Lower leg skin (tissue), 4 donors: Measurements from ENCODE around the gene GDPD5. TPM values are rescaled to one million over a fixed set of nuclear protein-coding genes. Genes with fewer than 3 reads are reported as not detected.

Experiments used
- DNase-seq, 2 donors: peaks; one replicate each; pipeline ENCODE4 v3.0.0-alpha.2; 2019; ENCODE audit warnings: low spot score in 2 of 2
- H3K4me3 ChIP-seq: fragments of 200-600 bp; sonication (generic); 2 replicates; pipeline ENCODE4 v1.5.1; 2017; ENCODE audit warnings: mild to moderate bottlenecking, low read depth; ENCODE audit not compliant: poor library complexity, severe bottlenecking
- CTCF ChIP-seq, 3 donors: fragments of 450-650 bp; IDR thresholded peaks; one replicate each; pipeline ENCODE4 v1.5.1; 2016; ENCODE audit warnings: antibody characterized with exemption in 3 of 3, mild to moderate bottlenecking in 3 of 3, moderate library complexity in 2 of 3
- POLR2A ChIP-seq, 2 donors: fragments of 450-650 bp; IDR thresholded peaks; one replicate each; pipeline ENCODE4 v1.6.1; 2016 to 2017; ENCODE audit warnings: antibody characterized with exemption in 2 of 2, mild to moderate bottlenecking in 1 of 2, moderate library complexity in 1 of 2
- WGBS, 2 donors: methylation state at CpG; one replicate each; pipeline ENCODE4 v1.1.5; 2018; 5-methylcytosine and 5-hydroxymethylcytosine counted together
- intact Hi-C: fragments of 100-400 bp; cut with DNase I; formaldehyde crosslinking; loops from one replicate; pipeline ENCODE4 v1.15.0; 2023; ENCODE audit warnings: low total_unique reads
- total RNA-seq, 4 donors: library from RNA; depleted of rRNA; stranded (reverse); fragments of >200 nt; gene quantifications; one replicate each; pipeline ENCODE4 v1.1.0, GENCODE V29; 2016

The GDPD5 gene
- total RNA-seq, 4 donors from 2014 or later, result 3.9 to 8.5 (median 5.2) TPM

GRCh38 chr11:75389276-75389605 lies 136.5 kb downstream of the GDPD5 start:
- no peak for DNase-seq
- intact Hi-C loops, result loop anchor here (5.0 kb wide), 2 partner anchors 112 to 143 kb away; no protein-coding TSS in a partner anchor
- H3K4me3 ChIP-seq, result no peak overlapping the region
- TF ChIP-seq POLR2A (IDR thresholded peaks at IDR 0.05) (no peak), CTCF (IDR thresholded peaks at IDR 0.05) (no peak)
- 75 to 80% methylated on average over 11 of the region's 11 CpGs for WGBS, 2 donors

GRCh38 chr11:75388386-75389275 lies 137.1 kb downstream of the GDPD5 start:
- WGBS, 2 donors, result 24 to 26% methylated on average over 9 of the region's 9 CpGs
- TF ChIP-seq CTCF (IDR thresholded peaks at IDR 0.05) (peak in 1 of 3 donors; percentile 61), POLR2A (IDR thresholded peaks at IDR 0.05) (no peak)
- peak; percentile 68 to 91 for DNase-seq
- intact Hi-C loops, result loop anchor here (5.0 kb wide), 2 partner anchors 111 to 144 kb away; no protein-coding TSS in a partner anchor
- no peak overlapping the region for H3K4me3 ChIP-seq

GRCh38 chr11:75387736-75388294 lies 137.9 kb downstream of the GDPD5 start:
- intact Hi-C loops, result loop anchor here (5.0 kb wide), 2 partner anchors 111 to 144 kb away; no protein-coding TSS in a partner anchor
- 58 to 74% methylated on average over 3 of the region's 3 CpGs for WGBS, 2 donors
- TF ChIP-seq POLR2A (IDR thresholded peaks at IDR 0.05) (no peak), CTCF (IDR thresholded peaks at IDR 0.05) (no peak)
- no peak overlapping the region for H3K4me3 ChIP-seq
- no peak for DNase-seq

- WGBS, 2 donors, result 30 to 46% methylated on average over 3 of the region's 3 CpGs
- intact Hi-C loops, result loop anchor here (5.0 kb wide), 2 partner anchors 110 to 145 kb away; no protein-coding TSS in a partner anchor
Measured at GRCh38 chr11:75386942-75387630, 138.7 kb downstream of the GDPD5 start.

More at GRCh38 chr11:75386942-75387630, 138.7 kb downstream of the GDPD5 start:
- DNase-seq, result no peak
- no peak overlapping the region for H3K4me3 ChIP-seq
- TF ChIP-seq POLR2A (IDR thresholded peaks at IDR 0.05) (no peak), CTCF (IDR thresholded peaks at IDR 0.05) (no peak)

Other genes with a start within 250 kb of the GDPD5 start
- gene ARRB1, start 174.3 kb downstream of the GDPD5 start, total RNA-seq, result 100 to 1,000 TPM in 1 of 4 donors, 10 to 100 TPM in 3; 26.3 to 104 (median 29.3) TPM
- gene RPS3, start 126.4 kb downstream of the GDPD5 start, total RNA-seq, result 1,000 to 10,000 TPM; 1,197 to 2,282 (median 2,051) TPM
- gene KLHL35, start 92.7 kb downstream of the GDPD5 start, total RNA-seq, result 1 to 10 TPM in 3 of 4 donors, not detected in 1; 1.0 to 4.3 (median 3.8) TPM
- gene SERPINH1, start 36.3 kb upstream of the GDPD5 start, total RNA-seq, result 100 to 1,000 TPM in 2 of 4 donors, 10 to 100 TPM in 2; 73.3 to 116 (median 94.3) TPM
- gene MAP6, start 143.1 kb upstream of the GDPD5 start, total RNA-seq, result 10 to 100 TPM in 2 of 4 donors, 1 to 10 TPM in 2; 3.1 to 16.1 (median 10.0) TPM
- 10 to 100 TPM in 1 of 4 donors, 1 to 10 TPM in 1, under 1 TPM in 2; 0.21 to 12.6 (median 3.0) TPM for gene MOGAT2, start 191.9 kb upstream of the GDPD5 start, total RNA-seq
- gene DGAT2, start 242.8 kb upstream of the GDPD5 start, total RNA-seq, result 100 to 1,000 TPM; 160 to 545 (median 289) TPM